HG02798 (cell line): ENCODE measurements around the gene ANKFY1.

Source experiments
- ATAC-seq: cut with Tn5 transposase; IDR thresholded peaks from one replicate; pipeline ENCODE4 v1.9.1; 2021; ENCODE audit warnings: mild to moderate bottlenecking; ENCODE audit not compliant: unreplicated experiment, poor library complexity

Gene ANKFY1

GRCh38 chr17:4136373-4136772 lies 127.4 kb downstream of the ANKFY1 start:
- ATAC-seq: no peak

GRCh38 chr17:4135489-4135888 lies 128.3 kb downstream of the ANKFY1 start:
- no peak for ATAC-seq

GRCh38 chr17:4134721-4135120 lies 129.1 kb downstream of the ANKFY1 start:
- ATAC-seq: no peak

- no peak for ATAC-seq
Measured at GRCh38 chr17:4130715-4131114, 133.1 kb downstream of the ANKFY1 start.

- ATAC-seq: no peak
Measured at GRCh38 chr17:4127555-4127954, 136.2 kb downstream of the ANKFY1 start.

- no peak for ATAC-seq
Measured at GRCh38 chr17:4125552-4125951, 138.2 kb downstream of the ANKFY1 start.

- ATAC-seq: no peak
Measured at GRCh38 chr17:4124999-4125398, 138.8 kb downstream of the ANKFY1 start.

GRCh38 chr17:4120332-4120731 lies 143.4 kb downstream of the ANKFY1 start:
- no peak for ATAC-seq

GRCh38 chr17:4119299-4119698 lies 144.5 kb downstream of the ANKFY1 start:
- ATAC-seq: no peak

GRCh38 chr17:4118015-4118743 lies 145.6 kb downstream of the ANKFY1 start:
- ATAC-seq: no peak

- no peak for ATAC-seq
Measured at GRCh38 chr17:4116516-4116915, 147.3 kb downstream of the ANKFY1 start.
